Heart left ventricle (tissue), 13 donors: ENCODE data around the gene CCDC198.

ENCODE experiments used
- POLR2A ChIP-seq, 2 donors: fragments of 450-650 bp; IDR thresholded peaks; one replicate each; pipeline ENCODE4 v1.6.1; 2017; ENCODE audit warnings: antibody characterized with exemption in 2 of 2, mild to moderate bottlenecking in 2 of 2, moderate library complexity in 2 of 2
- TF ChIP-seq, protein P1 (sequence below), 12 donors: fragments of 200-600 bp; sonication (generic) in 4 of 12; IDR thresholded peaks; one replicate each; pipeline versions ENCODE4 v1.5.0 to v1.8.0; 2018 to 2022; ENCODE audit warnings: antibody characterized with exemption in 12 of 12, mild to moderate bottlenecking in 5 of 12
- donor health status: ischemic (EF 13 %, LVEDD 7.1; RV severe dilation, severe dysfunction).
- donor health status: DM: no; HTN: yes; CAD: no.
- donor health status: DM: no; HTN: no; CAD: no.
- donor health status: ischemic (EF 25% LVEDD 6.9; RV normal size, moderate dysfunction).
- donor health status: ischemic (EF 25% LVEDD 5.7; RV mildly dilated, moderate dysfunction).
- donor health status: ischemic (EF 35%, LVEDD 5.7; RV mildly dilated, moderate dysfunction).
- donor health status: nonischemic (EF 11% LVEDD 7.7; RV severe dilation, severe dysfunction).
- donor health status: DM: yes; HTN: yes; CAD: no.
- donor health status: PGD.
- donor health status: ischemic (EF 29% LVEDD 5.4; RV normal size, mild dysfunction).
- donor health status: nonischemic (EF 23%, LVEDD 6.1; RV moderate dilation, normal function).

DNA sequence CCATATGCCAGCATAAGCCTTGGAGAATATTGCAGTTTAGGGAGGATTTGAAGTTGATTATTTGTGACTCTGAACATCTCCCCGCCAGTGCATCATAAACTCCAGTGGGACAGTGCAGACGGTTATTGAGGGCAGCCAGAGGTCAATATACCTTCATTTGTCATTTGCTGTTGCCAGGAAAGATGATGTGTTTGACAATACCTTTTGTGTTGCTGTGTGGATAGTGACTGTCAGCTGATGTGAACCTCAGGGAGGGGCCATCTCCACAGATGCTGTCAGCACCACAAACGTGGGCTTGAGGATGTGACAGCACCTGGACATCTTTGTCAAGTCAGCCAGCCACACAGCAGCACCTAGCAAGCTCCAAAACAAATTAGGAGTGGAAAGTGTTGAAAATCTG lies 11.5 kb downstream of the CCDC198 start:
- TF ChIP-seq, protein P1, sequence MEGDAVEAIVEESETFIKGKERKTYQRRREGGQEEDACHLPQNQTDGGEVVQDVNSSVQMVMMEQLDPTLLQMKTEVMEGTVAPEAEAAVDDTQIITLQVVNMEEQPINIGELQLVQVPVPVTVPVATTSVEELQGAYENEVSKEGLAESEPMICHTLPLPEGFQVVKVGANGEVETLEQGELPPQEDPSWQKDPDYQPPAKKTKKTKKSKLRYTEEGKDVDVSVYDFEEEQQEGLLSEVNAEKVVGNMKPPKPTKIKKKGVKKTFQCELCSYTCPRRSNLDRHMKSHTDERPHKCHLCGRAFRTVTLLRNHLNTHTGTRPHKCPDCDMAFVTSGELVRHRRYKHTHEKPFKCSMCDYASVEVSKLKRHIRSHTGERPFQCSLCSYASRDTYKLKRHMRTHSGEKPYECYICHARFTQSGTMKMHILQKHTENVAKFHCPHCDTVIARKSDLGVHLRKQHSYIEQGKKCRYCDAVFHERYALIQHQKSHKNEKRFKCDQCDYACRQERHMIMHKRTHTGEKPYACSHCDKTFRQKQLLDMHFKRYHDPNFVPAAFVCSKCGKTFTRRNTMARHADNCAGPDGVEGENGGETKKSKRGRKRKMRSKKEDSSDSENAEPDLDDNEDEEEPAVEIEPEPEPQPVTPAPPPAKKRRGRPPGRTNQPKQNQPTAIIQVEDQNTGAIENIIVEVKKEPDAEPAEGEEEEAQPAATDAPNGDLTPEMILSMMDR (IDR thresholded peaks at IDR 0.05), result no peak
- no peak for TF ChIP-seq POLR2A (IDR thresholded peaks at IDR 0.05)
